PC-9 (cell line): ENCODE measurements around the gene ZDHHC18.

Source experiments
- EZH2 ChIP-seq: fragments of 200-600 bp; sonication (generic); IDR thresholded peaks from 2 replicates; pipeline ENCODE4 v1.8.0; 2017; ENCODE audit warnings: antibody characterized with exemption, low read depth
- TF ChIP-seq, protein P1 (sequence below): fragments of 200-600 bp; sonication (generic); conservative IDR thresholded peaks from 2 replicates; pipeline ENCODE4 v1.6.1; 2017; ENCODE audit warnings: mixed run types, antibody characterized with exemption, mild to moderate bottlenecking, moderate library complexity

DNA sequence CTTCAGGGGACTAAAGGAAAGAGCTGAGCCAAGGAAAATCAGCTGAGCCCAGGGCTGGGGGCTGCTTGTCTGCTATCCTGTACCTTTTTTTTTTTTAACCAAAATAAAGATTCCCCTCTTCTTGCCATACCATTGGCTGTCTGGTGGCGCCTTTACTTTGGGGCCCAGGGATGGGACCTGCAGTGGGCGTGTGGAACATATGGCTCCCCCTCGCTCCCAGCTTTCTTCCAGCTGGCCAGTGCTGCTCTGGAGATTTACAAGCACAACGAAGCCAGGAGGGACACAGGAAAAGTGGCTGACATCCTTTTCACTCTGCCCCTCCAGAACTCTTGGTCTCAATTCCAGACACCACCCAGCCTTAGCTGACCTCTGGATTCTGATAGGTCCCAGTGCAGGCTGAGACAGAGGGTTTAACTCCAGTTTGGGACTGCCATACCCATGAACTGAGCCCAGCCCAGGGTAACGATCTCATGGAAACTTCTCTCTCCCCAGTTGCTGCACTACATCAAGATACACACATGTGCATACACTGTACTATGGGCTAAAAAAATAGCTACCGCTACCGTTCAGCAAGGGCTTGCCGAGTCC, 31.1 kb downstream of the ZDHHC18 start:
- TF ChIP-seq EZH2, result no peak
- TF ChIP-seq, protein P1, sequence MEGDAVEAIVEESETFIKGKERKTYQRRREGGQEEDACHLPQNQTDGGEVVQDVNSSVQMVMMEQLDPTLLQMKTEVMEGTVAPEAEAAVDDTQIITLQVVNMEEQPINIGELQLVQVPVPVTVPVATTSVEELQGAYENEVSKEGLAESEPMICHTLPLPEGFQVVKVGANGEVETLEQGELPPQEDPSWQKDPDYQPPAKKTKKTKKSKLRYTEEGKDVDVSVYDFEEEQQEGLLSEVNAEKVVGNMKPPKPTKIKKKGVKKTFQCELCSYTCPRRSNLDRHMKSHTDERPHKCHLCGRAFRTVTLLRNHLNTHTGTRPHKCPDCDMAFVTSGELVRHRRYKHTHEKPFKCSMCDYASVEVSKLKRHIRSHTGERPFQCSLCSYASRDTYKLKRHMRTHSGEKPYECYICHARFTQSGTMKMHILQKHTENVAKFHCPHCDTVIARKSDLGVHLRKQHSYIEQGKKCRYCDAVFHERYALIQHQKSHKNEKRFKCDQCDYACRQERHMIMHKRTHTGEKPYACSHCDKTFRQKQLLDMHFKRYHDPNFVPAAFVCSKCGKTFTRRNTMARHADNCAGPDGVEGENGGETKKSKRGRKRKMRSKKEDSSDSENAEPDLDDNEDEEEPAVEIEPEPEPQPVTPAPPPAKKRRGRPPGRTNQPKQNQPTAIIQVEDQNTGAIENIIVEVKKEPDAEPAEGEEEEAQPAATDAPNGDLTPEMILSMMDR, result no peak
